ENCODE data around the gene MTSS2. TPM values are rescaled to one million over a fixed set of nuclear protein-coding genes. Genes with fewer than 3 reads are reported as not detected.
A peak's percentile ranks its signal among the peaks of the same experiment; 100 is the strongest.

MTSS2 gene
- total RNA-seq, 1 experiment from 2014 or later: 52.0 TPM

DNA sequence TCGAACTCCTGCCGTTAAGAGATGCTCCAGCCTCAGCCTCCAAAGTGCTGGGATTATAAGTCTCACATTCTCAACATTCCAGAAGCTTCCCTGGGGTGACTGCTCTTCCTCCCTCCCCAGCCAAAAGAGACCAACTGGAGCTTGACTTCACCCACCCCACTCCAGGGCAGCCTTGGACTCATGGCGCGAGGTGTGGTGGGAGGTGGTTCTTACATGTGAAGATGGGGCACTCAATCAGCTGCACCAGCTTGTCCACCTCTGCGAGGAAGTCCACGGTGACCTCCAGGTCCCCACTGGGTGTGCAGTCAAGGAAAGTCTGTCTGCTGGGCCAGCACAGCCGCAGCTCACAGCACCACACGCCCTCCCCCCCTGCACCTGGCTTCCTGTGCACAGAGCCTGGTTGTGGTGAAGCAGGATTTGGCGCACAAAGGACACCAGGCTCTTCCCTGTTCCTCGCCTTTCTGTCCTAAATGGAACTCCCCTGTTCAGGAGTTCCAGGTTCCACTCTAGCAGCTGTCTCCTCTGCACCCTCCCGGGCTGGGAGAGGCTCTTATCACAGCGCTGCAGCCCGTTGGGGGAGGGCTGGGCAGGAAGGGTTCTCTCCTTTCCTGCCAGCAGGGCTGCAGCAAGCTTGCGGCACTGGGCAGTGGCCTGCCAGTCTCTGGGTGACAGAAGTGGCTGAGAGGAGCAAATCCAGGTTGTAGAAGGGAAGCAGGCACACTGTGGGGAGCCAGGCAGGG, 9.6 kb upstream of the MTSS2 start:
- Histone ChIP-seq H3K9me2 (ENCODE audit: insufficient read depth) (no peaks in the 10 kb centered on the region), H3K4me2 (peak overlapping the region; percentile 70), H3K4me1 (replicated peaks; ENCODE audit: insufficient read depth) (peaks cover 63% of the 10 kb centered on the region), H3F3A (ENCODE audit: insufficient read depth, low read depth) (peaks cover 51% of the 10 kb centered on the region), H3K27me3 (ENCODE audit: insufficient read depth, low read depth) (no peaks in the 10 kb centered on the region), H4K20me1 (ENCODE audit: insufficient read depth) (no peaks in the 10 kb centered on the region), H3K36me3 (ENCODE audit: low read depth) (no peaks in the 10 kb centered on the region), H2AFZ (no peak overlapping the region), H3K9me3 (ENCODE audit: insufficient read depth, low read depth) (no peaks in the 10 kb centered on the region), H3K27ac (peak overlapping the region; percentile 79), H3K4me3 (no peak overlapping the region), H3K79me2 (ENCODE audit: low read depth) (no peaks in the 10 kb centered on the region)
- TF ChIP-seq CTCF (conservative IDR thresholded peaks at IDR 0.05): no peak
- no peak for TF ChIP-seq EZH2 (IDR thresholded peaks at IDR 0.05; ENCODE audit: low read depth)
- intact Hi-C loops (cut with micrococcal nuclease; ENCODE audit: unreplicated experiment): loop anchor here (2.0 to 5.0 kb wide), 2 partner anchors 19 to 662 kb away; partner anchors contain the start of gene CALB2
- BruUV-seq (replicated peaks): no TSS peak
- DNase-seq: peak; percentile 62 to 70
- ChIA-PET CTCF (interaction anchor here (1.3 kb wide), 1 partner anchor 76 kb away, joined by 4 read pairs; no protein-coding TSS in a partner anchor), POLR2A (ENCODE audit: unreplicated experiment) (interaction anchor here (0.6 to 0.8 kb wide), 2 partner anchors 55 to 367 kb away, joined by 6 to 15 read pairs; no protein-coding TSS in a partner anchor)

- Histone ChIP-seq H3K4me3 (no peak overlapping the region), H2AFZ (no peak overlapping the region), H3K79me2 (ENCODE audit: low read depth) (no peaks in the 10 kb centered on the region), H3K27ac (no peak overlapping the region), H4K20me1 (ENCODE audit: insufficient read depth) (no peaks in the 10 kb centered on the region), H3K36me3 (ENCODE audit: low read depth) (no peaks in the 10 kb centered on the region), H3K4me1 (replicated peaks; ENCODE audit: insufficient read depth) (peaks cover 63% of the 10 kb centered on the region), H3K27me3 (ENCODE audit: insufficient read depth, low read depth) (no peaks in the 10 kb centered on the region), H3K4me2 (peak overlapping the region; percentile 70; the same call in 1 of the 2 replicates), H3K9me2 (ENCODE audit: insufficient read depth) (no peaks in the 10 kb centered on the region), H3K9me3 (ENCODE audit: insufficient read depth, low read depth) (no peaks in the 10 kb centered on the region), H3F3A (ENCODE audit: insufficient read depth, low read depth) (peaks cover 51% of the 10 kb centered on the region)
- ChIA-PET CTCF (interaction anchor here (1.3 kb wide), 1 partner anchor 76 kb away, joined by 4 read pairs; no protein-coding TSS in a partner anchor), POLR2A (ENCODE audit: unreplicated experiment) (interaction anchor here (0.8 kb wide), 1 partner anchor 56 kb away, joined by 15 read pairs; no protein-coding TSS in a partner anchor)
- no TSS peak for BruUV-seq (replicated peaks)
- intact Hi-C loops (cut with micrococcal nuclease; ENCODE audit: unreplicated experiment): loop anchor here (5.0 kb wide), 1 partner anchor 662 kb away; the partner anchor contains the start of gene CALB2
- TF ChIP-seq CTCF (conservative IDR thresholded peaks at IDR 0.05) (no peak), EZH2 (IDR thresholded peaks at IDR 0.05; ENCODE audit: low read depth) (no peak)
- DNase-seq: no peak
Measured at GRCh38 chr16:70694868-70695218, 9.0 kb upstream of the MTSS2 start.

- intact Hi-C loops (cut with micrococcal nuclease; ENCODE audit: unreplicated experiment): no loop called here
- BruUV-seq (replicated peaks): no TSS peak
- no peak for TF ChIP-seq CTCF (conservative IDR thresholded peaks at IDR 0.05)
- no peak for TF ChIP-seq EZH2 (IDR thresholded peaks at IDR 0.05; ENCODE audit: low read depth)
- Histone ChIP-seq H3F3A (ENCODE audit: insufficient read depth, low read depth) (peaks cover 51% of the 10 kb centered on the region), H3K27ac (peak overlapping the region; percentile 62), H2AFZ (no peak overlapping the region), H3K4me3 (no peak overlapping the region), H3K27me3 (ENCODE audit: insufficient read depth, low read depth) (no peaks in the 10 kb centered on the region), H3K4me1 (replicated peaks; ENCODE audit: insufficient read depth) (peaks cover 63% of the 10 kb centered on the region), H4K20me1 (ENCODE audit: insufficient read depth) (no peaks in the 10 kb centered on the region), H3K9me2 (ENCODE audit: insufficient read depth) (no peaks in the 10 kb centered on the region), H3K79me2 (ENCODE audit: low read depth) (no peaks in the 10 kb centered on the region), H3K9me3 (ENCODE audit: insufficient read depth, low read depth) (no peaks in the 10 kb centered on the region), H3K36me3 (ENCODE audit: low read depth) (no peaks in the 10 kb centered on the region), H3K4me2 (peak overlapping the region; percentile 70)
- ChIA-PET CTCF (no interaction called here), POLR2A (ENCODE audit: unreplicated experiment) (no interaction called here)
- DNase-seq: peak; percentile 83 to 86
Measured at GRCh38 chr16:70694088-70694867, 8.4 kb upstream of the MTSS2 start.

Data from PC-9 (cell line).